ENCODE measurements around the gene P2RY6.

The P2RY6 gene

DNA sequence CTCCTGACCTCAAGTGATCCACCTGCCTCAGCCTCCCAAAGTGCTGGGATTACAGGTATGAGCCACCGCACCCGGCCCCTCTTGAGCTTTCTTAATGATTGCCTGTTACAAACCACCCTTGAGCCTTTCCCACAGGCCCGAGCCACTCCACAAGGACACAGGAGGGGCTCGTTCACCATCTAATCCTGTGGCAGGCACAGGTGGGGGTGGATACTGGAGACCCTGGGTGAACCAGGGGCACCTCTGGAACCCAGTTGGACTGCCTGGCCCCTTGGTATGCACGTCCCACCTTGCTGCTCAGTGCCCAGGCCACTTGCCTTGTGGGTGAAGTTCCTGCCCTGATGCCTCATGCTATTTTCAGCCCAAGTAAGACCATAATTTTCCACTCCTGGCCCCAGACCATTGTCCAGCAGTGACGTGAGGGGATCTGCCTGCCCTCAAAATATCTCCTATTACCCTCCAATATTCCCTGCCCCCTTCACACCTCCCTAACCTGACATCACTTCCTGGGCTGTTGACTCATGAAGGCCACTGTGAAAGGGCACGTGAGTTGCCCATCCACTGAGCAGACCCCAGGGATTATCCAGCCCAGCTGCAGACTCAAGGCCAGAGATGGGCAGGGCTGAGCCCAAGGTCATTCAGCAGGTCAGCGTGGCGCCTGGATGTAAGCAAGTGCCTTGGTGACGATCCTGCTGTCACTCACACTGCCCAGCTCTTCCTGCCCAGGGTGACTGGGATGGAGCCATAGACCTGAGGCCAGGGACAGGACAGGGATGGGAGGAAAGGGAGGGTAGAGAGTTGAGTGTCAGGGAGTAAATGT is 34.5 kb upstream of the P2RY6 start:
- peak; percentile 31 for DNase-seq (ENCODE audit: low read depth)

DNA sequence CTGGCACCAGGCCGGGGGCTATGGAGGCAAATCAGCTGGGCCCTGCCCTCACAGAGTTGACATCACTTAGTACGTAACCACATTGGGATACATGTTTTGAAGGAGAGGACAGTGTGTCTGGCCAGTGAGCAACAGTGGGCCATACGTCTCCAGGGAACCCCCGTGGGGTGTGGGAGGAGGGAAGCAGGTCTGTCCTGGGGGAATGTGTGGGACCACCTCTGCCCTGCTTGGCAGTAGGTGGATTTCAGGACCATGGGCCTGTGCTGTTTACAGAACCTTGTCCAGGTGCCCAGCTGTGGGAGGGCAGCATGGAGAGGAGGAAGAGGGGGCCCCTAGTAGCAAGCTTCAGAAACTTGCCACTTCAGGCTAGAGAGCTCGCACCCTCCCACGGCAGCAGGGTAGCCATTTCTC is 33.0 kb upstream of the P2RY6 start:
- no peak for DNase-seq (ENCODE audit: low read depth)

DNA sequence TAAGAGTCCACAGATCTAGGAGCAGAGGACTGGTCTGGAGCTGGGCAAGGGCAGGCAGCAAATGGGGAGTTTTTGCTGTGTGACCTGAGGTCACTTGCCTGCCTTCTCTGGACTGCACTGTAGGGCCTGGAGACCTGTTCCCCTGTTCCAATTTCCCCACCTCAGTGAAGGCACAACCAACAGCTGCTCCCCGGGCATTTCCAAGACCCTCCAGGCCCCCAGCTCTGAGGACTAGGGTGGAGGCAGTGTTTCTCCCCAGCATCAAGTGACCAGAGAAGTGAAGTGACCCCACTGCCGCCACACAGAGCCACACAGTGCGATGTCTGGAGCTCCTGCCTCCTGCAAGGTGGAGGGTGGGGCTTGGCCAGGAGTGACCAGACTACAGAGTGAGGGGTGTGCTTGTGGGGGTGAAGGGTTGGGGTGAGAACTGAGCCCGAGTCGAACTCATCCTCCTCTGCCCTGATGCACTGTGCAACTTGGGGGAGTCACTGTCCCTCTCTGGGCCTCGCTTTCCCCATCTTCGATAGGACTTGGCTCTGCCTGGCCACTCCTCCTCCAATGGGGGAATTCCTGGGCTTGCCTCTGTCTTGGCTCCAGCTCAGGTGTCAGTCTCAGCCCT is 32.5 kb upstream of the P2RY6 start:
- no peak for DNase-seq (ENCODE audit: low read depth)

DNA sequence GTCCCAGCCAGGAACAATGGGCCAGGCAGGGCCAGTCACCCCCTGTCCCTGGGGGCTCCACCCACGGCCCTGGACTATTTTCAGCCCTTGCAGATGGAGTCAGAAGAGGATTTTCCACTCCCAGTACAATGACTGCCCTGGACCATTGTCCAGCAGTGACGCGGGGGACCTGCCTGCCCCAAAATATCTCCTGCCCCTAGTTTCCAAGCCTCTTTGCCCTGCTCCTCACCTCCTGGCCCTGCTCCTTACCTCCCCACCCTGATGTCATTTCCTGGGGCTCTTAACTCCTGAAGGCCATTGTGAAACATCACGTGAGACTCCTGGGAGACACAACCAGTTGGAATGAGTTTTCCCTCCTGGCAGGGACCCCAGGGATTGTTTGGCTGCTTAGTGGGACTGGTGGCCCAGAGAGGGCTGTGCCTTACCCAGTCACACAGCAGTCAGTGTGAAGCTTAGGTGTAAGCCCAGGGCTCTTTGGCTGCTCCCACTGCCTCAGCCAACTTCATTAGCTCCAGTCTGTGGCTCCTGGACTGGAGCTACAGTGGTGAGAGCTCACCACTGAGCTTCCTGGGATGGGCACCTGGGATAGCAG is 31.9 kb upstream of the P2RY6 start:
- DNase-seq (ENCODE audit: low read depth), result no peak

DNA sequence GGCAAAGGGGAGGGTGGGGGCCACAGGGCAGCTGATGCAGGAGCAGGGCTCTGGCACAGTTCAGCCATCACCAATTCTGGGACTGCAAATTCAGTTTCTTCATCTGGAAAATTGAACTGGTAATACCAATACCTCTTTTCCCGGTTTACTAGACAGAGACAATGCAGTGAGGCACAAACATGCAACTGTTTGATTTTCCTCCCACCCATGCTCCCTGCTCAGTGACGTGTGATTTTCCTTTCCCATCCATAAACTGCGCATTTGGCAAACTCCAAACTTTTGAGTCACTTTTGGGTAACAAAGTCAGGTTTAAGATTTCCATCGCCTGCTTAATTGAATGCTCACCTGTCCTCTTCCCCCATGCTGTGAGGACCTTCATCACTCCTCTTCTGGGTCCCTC is 30.8 kb upstream of the P2RY6 start:
- no peak for DNase-seq (ENCODE audit: low read depth)

DNA sequence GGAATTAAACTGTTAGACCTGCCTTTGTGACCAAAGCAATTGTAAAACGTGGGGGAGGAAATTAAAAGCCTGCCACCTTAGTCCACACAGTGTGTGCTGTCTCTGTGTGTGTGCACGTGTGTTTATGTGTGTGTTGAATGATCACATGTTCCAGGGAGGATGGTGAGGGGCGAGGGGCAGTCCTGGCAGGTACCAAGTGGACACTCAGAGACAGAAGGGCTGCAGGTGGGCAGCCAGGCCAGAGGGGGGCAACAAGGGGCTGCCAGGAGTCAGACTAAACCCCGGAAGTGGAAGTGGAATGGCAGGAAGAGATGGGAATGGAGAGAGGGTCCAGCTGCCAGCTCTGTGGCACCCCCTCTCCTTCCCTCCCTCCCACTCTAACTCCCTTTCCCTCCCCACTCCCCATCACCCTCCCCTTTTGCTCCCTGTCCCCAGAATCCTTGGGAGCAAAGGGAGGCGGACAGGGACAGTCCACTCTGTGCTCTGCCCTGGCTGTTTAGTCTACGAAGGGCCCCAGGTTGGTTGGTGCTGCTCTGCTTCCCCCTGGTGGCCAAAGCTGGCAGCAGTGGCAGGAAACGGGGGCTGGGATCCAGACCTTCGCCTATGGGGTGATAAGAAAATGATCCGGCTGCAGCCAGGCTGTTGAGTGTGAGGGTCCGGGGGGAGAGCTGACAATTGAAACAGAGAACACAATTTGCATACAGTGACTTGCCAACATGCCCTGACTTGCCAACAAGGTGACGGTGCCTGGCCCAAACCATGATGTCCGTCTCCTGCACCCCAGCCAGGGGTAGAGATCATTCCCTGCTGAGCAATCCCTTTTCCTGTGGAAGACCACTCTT is 29.7 kb upstream of the P2RY6 start:
- DNase-seq (ENCODE audit: low read depth), result peak; percentile 74

DNA sequence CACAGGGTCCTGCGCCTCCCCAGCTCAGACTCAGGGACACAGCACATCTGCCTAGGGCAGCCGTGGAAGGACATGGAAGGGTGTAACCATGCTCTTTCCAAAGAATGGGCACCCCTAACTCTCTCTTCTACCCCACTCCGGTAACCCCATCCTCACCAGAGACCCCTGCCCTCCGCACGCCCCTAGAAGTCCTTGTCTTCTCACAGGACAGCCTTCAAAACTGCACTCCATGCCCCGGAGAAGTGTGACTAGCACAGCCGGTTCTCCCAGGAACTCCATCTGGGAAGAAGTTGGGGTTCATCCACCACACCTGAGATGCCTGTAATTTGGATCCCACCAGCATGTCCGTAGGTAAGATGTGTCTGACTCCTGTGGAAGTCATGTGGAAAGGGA is 29.0 kb upstream of the P2RY6 start:
- DNase-seq (ENCODE audit: low read depth), result no peak

DNA sequence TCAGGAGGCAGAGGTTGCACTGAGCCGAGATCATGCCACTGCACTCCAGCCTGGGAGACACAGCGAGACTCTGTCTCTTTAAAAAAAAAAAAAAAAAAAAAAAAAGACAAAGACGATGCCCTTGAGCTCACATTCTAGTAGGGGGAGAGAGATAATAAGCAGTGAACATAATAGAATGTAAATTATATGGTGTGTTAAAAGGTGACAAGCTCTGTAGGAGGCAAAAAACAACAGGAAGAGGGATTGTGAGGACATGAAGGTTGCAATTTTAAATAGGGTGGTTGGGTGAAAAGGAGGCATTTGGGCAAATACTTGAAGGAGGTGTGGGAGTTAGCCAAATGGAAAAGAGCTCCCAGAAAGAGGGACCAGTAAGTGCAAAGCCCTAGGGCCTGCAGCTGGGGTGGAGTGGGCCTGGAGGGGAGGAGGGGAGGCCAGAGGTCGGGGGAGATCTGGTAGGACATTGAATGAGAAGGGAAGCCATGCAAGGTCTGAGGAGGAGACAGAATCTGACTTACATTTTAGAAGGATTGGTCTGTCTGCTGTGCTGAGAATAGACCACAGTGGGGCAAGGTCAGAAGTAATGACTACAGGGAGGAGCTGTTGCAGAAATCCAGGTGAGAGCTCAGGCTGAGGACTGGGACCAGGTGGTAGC is 27.4 kb upstream of the P2RY6 start:
- no peak for DNase-seq (ENCODE audit: low read depth)

DNA sequence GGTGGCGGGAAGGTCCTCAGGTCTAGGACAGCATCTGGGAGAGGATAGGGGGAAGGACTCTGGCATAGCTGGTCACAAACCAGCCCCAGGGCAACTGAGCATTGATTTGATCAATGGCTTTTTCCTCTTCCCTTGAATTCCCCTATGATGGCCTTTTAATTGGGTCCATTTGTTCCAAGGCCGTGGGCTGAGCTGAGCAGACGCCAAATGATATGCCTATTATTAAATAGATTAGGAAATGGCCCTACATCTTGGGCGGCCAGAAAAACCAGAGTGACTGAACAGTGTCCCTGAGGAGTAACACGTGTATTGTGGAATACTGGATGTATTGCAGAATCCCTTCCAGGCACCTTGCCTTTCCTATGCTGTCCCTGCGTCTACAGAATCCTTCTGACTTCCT is 26.7 kb upstream of the P2RY6 start:
- DNase-seq (ENCODE audit: low read depth), result no peak

DNA sequence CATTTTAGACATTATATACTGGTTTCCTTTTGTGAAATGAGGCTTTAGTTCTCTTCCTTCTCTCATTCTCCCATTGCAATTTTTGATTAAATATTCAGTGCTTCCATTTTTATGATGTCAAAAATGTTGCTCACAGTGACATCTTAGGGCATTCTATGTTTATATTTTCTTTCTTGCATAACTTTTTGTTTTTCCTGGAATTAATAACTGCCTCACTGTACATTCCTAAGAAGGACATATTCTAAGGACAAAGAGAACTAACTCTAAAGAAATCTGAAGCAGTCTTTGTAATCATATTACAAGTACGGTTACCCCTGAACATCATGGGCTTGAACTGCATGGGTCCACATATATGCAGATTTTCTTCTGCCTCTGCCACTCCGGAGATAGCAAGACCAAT is 25.8 kb upstream of the P2RY6 start:
- DNase-seq (ENCODE audit: low read depth), result no peak

DNA sequence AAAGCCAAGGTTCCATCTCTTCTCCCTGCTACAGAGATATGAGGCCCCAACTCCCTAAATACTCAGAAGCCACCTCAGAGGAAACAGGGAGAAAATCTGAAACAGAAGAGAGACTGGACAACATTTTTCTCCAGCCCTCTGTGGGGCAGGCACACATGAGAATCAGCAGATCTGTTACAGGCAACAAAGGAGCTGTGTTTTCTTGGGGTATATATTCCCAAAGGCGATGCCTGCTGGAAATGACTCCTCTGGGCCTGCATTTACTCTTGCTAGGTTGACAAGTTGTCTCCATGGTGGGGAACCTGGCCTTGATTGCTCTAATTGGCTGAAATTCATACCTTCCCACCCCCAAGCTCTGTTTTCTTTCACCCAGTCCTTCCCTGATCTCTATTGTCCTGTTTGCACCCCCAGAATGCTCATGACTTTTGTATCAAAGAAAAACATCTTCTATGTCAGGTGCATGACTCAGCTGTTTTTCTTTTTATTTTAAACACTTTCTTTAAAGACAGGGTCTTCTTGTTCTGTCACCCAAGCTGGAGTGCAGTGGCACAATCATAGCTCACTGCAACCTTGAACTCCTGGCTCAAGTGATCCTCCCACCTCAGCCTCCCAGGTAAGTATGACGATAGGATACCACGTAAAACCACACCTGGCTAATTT is 23.5 kb upstream of the P2RY6 start:
- no peak for DNase-seq (ENCODE audit: low read depth)

DNA sequence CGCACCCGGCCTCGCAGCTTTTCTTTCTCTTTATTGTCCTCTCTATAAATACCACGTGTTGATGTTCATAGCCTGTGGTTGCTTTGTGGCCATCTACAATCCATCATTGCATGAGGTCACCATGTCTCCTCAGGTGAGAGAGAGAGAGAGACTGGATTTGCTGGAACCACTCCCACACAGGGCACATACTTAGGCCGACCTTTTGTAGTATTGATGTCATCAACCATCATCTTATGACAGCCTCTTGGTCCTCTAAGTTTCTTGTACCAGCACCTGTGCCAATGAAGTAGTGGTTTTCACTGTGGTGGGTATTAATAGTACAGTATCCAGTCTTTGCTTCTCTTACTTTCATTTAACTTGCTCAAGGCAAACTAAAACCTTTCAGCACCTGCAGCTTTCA is 22.8 kb upstream of the P2RY6 start:
- DNase-seq (ENCODE audit: low read depth), result no peak

DNA sequence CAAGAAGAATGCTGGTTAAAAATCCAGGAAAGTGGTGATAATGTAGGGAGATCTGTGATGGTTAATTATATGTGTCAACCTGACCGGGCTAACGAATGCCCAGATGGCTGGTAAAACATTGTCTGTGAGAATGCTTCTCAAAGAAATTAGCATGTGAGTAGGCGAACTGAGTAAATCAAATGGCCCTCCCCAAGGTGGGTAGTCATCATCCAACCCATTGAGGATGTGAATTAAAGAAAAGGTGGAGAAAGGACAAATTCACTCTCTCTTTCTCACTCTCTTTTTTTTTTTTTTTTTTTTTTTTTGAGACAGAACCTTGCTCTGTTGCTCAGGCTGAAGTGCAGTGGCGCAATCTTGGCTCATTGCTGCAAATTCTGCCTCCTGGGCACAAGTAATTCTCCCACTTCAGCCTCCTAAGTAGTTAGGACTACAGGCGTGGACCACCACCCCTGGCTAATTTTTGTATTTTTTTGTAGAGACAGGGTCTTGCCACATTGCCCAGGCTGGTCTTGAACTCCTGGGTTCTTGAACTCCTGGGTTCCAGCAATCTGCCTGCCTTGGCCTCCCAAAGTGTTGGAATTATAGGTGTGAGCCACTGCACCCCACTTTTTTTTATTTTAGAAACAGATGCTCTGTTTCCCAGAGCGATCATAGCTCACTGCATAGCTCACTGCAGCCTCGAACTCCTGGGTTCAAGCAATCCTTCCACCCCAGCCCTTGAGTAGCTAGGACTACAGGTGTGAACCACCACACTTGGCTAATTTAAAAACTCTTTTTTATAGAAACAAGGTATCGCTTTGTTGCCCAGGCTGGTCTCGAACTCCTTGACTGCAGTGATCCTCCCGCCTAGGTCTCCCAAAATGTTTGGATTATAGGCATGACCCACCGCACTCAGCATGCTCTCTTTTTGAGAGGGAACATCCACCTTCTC is 22.0 kb upstream of the P2RY6 start:
- no peak for DNase-seq (ENCODE audit: low read depth)

DNA sequence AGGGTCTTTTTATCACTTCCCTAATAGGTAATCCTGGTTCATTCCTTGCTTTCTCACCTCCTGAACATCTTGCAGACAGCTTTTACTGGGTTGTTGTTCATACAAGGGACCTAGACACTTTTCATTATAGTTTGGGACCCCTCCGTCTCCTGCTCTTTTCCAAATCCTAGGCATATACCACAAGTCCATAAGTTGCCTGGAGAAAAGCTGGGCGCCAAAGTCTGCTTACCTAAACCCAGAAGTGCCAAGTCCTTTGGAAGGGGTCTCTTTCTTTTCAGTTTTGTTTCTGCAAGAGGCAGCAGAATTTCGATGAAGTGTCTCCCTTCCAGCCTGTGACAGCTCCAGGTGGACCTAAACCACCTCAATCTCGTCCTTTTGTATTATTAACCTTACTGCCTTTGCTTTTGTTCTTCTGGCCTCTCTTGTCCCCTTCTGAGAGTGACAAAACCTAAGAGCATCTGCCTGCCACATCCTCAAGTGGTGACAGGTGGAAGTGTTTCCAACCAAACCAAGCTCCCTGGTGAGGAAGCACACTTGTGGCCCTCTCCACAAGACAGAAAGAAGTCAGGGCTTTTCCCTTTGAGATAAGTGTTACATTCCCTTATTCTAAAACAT is 19.5 kb upstream of the P2RY6 start:
- no peak for DNase-seq (ENCODE audit: low read depth)

DNA sequence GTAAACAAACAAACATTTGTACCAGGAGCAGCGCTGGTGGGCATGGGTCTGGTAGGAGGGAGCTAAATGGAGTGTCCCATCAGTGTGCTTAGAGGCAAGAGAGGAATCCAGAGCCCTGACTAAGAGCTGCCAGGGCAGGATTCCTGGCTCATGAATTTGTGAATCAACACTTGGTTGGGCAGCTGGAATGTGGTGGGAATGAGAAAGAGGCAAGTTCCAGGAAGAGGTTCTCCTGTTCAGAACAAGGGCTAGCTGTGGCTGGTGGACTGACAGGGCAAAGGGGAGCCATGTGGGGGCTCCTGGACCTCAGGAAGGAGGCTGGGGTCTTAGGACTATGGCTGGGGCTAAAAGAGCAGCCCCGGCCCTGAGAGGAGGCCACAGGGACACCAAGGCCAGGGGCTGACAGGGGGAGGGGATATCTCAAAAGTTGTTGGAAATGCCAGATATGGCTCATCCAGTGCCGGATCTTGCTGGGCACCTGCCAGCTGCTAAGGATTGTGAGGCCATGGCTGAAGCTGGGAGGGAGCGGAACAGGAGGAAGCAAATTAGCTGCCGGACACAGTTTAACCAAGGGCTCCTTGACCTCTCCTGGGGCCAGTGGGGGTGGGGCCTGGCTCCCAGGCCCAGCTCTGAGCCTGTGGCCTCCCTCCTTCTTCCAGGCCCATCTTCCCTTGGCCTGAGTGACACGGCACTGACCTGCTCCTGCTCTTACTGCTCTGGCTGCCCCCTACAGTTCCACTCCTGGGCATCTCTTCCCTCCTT is 14.6 kb upstream of the P2RY6 start:
- DNase-seq (ENCODE audit: low read depth), result peak; percentile 96

DNA sequence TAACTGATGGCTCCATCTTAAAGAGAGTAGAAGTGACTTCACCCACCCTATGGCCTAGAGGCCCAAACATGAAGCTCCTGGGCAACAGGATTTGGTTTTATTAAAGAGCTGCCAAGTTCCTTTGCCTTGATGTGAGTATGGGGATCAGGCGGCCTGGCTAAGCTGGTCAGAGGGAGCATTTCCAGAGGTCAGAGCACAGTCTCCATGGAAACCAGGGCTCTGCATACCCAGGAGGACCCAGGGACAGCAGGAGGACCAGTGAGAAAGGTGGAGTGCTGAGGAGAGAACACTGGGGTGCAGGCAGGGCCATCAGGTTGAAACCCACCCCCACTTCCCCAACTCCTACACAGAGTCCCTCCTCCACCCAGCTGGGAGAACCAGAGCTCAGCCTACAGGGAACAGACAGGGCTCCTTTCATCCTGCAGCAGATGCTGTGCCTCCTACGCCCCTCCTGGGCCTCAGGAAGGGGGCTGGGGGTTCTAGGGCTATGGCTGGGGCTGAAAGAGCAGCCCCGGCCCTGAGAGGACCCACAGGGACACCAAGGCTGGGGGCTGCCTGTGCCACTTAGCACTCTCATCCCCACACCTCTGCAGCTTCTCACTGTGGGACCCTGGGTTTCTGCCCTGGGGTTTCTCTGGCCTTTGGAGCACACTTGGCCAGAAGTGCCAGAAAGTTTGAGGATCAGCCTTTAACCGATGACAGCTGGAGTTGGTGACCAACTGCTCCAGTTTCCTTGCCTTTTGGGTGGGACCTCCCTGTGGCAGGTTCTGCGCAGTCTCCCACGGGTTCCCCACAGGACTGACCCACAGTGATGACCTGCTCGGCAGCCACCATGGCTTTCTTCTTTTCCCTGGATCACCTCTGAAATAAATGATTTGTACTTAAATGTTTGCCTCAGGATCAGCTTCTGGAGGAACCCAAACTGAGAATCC is 13.8 kb upstream of the P2RY6 start:
- no peak for DNase-seq (ENCODE audit: low read depth)

DNA sequence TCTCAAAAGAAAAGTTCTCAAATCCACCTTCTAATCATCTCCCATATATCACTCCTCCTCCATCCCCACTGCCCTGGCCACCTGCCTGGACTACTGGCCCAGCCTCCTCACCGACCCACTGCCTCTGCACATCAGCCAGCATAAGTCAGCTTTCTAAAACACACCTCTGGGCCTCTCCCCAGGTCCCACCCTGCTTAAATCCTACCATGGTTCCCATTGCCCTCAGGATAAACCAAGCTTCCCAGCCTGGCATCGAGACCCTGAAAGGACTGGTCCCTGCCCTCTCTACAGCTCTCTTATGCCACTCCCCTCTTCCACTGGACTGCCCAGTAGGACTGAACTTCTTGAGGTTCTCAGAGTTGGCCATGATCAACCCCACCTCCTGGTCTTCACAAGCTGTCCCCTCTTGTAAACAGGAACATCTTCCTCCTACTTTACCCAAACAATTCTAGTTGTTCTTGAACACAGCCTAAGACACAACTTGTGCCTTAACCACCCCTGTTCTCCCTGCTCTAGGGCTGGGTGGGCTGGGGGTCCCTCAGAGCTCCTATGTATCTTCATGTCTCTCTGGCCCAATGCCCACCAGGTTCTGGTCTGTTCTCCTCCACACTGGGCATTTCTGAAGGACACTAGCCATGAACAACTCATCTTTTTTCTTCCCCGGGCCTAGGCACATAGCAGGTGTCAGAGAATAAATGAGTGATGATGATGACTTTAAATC is 12.6 kb upstream of the P2RY6 start:
- DNase-seq (ENCODE audit: low read depth), result no peak

DNA sequence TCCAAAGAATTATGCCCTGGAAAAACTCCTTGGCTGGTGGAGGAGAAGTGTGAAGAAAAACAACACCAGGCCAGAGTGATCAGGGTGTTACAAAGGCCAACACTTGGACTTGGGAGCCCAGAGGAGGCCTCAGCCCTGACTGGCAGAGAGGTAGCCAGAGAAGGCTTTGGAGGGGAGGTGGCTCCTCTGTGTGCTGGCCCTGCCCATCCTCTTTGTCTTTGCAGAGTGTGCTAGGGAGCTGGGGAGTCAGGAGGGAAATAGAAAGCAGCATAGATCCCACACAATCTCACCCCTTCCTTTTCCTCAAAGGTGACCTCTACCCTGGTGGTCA is 12.0 kb upstream of the P2RY6 start:
- no peak for DNase-seq (ENCODE audit: low read depth)
